Ramos (cell line): ENCODE measurements around the gene GIPC3.
"Not testable (repeated sequence)": the region's sequence is repeated elsewhere in the genome, so short reads cannot be mapped to it uniquely, and the experiment has no call there.

Source experiments
- in situ Hi-C: fragments of 300-500 bp; cut with MboI; formaldehyde crosslinking; loops from one replicate; pipeline ENCODE4 v1.14.3; 2022; ENCODE audit warnings: low sequenced_read_pairs; ENCODE audit not compliant: unreplicated experiment

GIPC3 gene

DNA sequence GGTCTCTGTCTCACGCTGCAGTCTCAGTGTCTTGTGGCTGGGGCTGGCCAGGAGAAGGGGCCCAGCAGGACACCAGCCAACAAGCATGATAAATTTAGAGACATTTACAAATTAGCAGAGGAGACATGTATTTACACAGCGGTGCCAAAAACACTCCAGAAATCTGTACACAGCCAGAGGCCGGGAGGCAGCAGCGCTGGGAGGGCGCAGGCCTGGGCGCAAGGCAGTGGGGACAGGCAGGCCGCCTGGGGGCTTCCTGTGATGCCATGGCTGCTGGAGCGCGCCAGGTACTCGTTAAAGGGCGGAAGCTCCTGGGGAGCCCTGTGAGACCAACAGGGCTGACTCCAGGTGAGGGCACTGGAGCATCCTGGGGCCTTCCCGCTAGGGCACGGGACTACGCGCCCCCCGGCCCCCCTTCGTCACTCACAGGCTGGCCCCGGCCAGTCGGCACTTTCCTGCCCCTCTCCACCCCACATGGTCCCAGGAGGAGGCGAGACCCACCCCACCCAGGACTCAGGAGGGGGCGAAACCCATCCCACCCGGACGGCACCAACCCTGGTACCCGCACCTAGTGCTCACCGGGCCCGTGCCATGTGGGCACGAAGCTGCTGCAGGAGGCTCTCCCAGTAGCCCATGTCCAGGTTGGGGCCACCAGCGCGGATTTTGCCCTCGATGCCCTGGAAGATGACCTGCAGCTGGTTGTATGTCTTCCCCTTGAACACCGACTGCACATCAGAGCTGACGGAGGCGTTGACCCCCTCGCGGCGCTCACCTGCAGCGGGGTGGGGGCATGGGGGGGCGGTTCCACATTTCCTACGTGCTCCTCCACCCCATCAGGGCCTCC, 28.8 kb downstream of the GIPC3 start:
- in situ Hi-C loops = loop anchor here (10.0 kb wide), 1 partner anchor 69 kb away; no protein-coding TSS in a partner anchor

DNA sequence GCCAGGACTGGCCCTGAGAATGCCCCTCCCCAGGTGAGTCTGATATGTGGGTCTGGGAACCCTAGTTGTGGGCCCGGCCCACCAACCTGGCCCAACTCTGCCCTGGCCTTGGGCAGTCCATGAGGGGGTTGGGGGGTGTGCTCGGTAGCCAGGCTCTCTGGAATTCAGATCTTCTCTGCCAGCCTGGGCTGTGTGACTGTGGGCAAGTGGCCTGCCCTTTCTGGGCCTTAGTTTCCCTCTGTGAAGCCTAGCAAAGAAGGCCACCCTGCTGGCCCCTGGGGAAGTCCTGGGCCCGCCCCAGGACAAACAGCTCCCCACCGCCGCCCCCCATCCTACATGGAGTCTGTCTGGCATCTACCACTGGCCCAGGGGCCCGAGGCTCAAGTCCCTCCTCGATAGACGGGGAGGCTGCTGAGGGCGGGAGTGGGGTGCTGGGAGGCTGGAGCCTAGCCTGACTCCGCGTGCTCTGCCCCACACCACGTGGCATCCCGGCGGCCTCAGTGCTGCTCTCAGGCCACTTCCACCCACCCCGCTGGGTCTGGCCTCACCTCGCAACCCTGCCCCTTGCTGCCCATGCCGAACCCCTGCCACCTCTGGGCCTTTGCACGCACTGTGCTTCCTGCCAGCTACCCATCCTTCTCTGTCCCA, 29.7 kb downstream of the GIPC3 start:
- in situ Hi-C loops = loop anchor here (10.0 kb wide), 1 partner anchor 70 kb away; no protein-coding TSS in a partner anchor

DNA sequence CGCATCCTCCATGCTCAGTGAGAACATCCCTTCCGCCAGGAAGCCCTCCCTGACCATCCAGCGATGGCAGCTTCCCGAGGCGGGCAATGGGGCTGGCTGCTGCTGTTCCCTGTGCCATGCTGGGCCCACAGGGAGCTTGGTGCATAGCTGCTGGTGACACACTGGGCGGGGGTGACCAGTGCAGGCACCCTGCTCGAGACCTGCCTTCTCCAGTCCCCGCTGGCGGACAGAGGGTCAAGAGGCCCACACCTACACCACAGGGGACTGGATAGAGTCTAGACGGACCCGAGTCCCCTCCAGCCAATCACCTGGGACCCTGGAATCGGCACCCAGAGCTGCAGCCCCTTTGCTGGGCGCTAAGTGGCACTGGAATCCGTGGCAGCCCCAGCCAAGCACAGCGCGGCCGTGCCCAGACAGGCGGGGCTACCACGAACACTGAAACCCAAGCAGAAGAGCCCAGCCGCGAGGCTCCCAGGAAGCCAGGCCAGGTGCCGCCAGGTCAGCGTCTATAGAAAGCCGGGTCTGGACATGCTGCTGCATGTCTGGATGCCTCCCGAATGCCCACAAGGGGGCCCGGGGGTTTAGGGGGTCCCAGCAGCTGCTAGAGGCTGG, 30.4 kb downstream of the GIPC3 start:
- in situ Hi-C loops = loop anchor here (10.0 kb wide), 1 partner anchor 71 kb away; no protein-coding TSS in a partner anchor

DNA sequence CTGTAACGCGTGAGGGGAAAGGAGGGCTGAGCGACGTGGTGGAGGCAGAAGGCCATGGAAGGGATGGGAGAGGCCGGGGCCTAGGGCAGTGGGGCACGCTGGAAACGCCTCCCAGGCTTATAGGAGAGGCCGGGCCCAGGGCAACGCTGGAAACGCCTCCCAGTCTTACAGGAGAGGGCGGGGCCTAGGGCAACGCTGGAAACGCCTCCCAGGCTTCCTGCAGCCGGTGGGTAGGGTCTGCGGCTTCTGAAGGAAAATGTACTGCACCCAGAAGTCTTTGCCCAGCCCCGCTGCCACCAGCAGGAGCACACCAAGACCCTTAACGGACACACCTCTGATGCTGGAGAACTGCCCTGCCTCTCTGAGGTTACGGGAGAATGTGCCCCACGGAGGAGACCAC, 32.2 kb downstream of the GIPC3 start:
- in situ Hi-C loops = loop anchor here (10.0 kb wide), 1 partner anchor 73 kb away; no protein-coding TSS in a partner anchor

DNA sequence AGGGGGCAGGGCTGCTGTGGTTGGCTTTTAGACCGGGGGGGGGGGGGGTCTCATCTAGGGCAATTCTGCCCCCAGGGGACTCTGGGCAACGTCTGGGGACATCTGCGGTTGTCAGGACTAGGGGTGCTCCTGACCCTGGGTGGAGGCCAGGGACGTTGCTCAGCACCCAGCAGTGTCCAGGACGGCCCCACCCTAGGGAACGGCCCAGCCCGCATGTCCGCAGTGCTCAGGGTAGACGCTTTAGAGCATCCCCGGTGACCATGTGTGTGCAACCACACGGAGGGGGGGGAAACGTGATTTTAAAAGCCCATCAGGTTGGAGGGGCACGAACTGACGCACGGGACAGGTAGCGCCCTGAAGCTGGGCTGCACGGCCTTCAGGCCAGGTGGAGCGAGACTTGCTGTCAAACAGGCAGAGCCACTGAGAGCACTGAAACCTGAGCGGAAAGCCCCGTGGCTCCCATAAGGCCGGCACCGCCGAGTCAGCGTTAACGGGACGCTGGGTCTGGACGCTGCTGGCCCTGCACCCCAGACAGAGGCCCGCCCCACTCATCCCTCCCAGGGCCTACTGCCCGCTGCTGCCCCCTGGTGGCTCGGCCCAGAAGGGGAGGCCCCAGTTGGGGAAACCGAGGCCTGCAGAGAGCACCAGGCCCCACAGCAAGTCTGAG, 33.0 kb downstream of the GIPC3 start:
- in situ Hi-C loops = loop anchor here (10.0 kb wide), 1 partner anchor 73 kb away; no protein-coding TSS in a partner anchor

DNA sequence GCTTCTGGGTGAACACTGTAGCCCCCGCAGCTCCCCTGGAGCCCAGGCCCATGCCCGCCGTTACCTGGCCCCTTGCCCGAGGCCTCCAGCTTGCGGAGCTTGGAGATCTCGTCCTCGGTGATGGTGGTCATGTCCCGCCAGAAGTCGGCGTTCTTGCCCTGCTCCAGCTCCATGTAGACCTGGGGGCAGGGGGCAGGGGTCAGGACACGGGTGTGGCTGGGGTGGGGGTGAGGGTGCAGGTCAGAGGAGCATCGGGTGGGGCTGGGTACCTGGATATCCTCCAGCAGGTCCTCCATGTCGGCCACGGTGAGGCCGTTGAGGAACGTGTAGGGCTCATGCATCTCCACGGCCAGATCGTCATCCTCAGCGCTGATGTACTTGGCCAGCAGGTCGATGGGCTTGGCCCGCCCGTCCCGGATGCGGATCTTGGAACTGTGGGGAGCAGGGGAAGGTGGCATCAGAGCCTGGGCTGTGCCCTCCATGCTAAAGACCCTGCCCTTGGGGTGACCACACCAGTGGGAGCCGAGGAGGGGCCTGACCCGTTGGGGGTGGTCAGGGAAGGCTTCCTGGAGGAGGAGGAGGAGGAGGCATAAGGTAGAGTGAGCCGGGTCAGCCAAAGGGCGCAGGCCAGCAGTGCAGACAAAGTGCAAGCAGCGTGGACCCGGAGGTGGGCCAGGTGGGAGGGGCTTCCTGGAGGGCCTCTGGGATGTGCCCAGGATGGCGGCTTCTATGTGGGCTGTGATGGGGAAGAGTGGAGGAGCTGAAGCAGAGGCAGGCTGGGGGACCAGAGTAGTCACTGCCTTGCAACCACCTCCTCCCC, 33.7 kb downstream of the GIPC3 start:
- in situ Hi-C loops = loop anchor here (10.0 kb wide), 1 partner anchor 74 kb away; no protein-coding TSS in a partner anchor

DNA sequence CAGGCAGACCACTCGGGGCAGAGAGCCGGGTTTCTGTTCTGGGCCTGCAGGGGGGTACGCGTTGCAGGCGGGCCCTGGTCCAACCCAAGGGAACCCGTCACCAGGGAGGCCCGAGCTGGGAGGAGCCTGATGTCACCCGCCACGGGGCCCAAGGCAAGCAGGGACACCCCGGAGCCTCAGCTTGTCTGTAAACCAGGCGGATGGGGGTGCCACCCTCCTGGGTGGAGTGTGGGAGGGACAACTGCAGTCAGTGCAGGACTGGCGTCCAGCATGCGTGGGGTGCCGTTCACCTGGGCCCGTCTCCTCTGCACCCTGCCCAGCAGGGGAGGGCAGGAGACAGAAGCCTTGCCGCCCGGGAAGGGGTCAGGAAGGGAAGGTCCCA, 34.3 kb downstream of the GIPC3 start:
- in situ Hi-C loops = loop anchor here (10.0 kb wide), 1 partner anchor 75 kb away; no protein-coding TSS in a partner anchor

DNA sequence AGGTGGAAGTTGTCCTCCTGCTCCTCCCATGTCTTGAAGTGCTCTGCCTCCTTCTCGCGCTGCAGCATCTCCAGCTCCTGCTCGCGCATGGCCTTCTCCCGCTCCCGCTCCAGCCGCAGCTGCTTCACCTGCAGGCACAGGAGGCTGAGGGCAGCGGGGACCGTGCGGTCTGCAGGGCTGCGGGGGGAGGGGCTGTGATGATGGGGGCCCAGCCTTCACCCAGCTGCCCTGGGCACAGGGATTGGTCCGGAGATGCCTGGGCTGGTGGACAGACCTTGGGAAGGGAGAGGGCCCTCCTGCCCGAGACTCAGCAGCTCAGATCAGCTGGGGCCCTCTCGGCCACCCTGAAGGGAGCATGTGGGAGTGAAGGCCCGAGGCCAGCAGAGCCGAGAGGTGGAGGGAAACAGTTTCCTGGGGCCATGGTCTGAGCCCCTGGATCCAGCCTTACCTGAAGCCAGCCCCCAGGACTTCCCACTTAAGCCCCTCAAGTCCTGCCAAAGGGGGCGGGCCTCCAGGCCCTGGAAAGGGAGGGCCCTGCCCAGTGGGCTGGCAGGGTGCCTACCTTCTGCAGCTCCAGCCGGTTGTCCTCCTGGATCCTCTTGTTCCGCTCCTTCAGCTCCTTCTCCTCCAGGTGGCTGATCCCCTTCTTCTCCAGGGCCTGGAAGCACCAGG, 35.0 kb downstream of the GIPC3 start:
- in situ Hi-C loops = no loop called here

DNA sequence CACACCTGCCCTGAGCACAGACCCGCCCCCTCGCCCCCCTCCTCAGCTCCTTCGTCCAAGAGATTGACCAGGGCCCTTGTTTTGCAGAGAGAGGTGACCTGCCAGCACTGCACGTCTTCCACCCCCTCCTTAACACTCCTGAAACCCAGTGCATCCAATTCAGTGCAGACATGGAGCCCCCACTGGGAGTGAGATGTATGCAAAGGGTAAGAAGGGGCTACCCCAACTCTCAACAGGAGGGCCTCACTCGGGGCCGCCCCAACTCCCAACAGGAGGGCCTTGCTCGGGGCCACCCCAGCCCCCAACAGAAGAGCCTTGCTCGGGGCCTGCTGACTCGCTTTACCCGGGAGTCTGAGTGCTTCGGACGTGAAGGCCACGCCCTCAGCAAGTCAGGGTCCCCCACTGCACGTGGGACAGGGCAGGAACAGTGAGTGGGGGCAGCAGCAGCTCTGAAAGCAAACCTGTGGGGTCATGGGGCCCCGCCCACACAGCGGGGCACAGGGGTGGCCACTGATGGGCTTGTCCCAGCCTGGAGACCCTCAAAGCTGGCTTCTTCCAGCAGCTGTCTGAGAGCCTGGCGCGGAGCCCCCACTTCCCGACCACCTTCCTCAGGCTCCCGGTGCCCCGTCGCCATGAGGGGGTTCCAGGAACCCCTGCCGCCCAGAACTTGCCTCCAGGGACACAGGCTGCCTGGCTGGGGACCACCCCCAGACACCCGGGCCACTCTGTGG, 35.7 kb downstream of the GIPC3 start:
- in situ Hi-C loops = no loop called here

DNA sequence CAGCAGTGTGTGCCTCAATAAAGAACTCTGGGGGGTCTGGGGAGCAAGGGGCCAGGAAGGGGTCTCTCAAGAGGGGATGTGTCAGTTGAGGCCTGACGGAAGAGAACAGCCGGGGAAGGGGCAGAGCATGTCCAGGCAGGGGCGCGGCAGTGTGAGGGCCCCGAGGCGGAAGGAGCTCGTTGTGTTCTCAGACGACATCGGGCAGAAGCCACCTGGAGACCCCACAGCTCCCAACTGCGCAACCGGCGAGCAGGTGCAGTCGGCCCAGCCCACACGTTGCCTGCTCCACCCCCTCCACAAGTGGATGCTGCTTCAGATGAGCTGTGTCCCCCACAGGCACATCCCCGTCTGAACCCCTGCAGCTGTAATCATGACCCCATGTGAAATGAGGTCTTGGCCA, 36.4 kb downstream of the GIPC3 start:
- in situ Hi-C loops = no loop called here

DNA sequence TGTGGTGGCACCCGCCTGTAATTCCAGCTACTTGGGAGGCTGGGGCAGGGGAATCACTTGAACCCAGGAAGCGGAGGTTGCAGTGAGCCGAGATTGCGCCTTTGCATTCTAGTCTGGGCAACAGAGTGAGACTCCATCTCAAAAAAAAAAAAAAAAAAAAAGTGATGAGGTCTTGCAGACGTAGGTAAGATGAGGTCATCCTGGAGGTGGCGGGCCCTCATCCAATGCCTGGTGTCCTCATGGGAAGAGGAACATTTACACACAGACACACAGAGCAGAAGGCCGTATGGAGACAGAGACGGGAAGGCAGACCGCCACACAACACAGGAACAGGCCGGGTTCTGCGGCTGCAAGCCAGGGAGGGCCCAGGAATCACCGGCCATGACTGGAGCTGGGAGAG, 36.9 kb downstream of the GIPC3 start:
- in situ Hi-C loops = no loop called here

DNA sequence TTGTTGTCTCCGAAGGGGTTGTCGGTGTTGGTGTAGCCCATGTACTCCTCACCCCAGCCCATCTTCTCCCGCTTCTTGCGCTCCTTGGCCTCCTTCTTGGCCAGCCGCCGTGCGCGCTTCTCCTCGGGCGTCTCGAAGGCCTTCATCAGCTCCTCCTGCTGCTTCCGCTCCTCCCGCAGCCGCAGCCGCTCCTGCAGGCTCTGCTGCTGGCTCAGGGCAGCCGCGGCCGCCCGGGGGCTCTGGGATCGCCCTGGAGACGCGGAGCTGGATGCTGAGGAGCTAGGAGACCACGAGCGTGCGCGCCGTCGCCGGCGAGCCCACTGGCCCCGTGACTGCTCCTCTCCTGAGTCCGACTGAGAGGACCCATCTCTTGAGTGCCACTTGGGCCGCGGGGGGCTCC, 38.4 kb downstream of the GIPC3 start:
- in situ Hi-C loops = no loop called here

DNA sequence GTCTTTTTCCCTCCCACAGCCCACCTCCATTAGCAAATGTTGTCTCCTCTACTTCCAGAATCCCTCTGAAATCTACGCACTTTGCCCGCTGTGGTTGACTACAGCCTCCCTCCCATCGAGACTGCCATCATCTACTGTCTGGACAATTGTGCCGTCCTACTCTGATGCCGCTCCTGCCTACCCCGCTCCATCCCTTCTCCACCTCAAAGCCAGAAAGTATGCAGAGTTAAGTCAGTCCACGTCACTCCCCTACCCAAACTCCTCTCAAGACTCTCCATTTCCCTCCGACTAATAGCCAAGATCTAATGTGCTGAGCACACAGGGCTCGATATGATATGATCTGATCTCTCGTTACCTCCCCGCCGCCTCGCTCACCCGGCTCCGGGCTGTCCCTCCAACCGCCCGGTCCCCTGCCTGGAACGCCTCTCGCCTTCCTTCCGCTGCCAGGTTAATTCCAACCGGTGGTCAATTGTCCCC, 40.8 kb downstream of the GIPC3 start:
- in situ Hi-C loops = no loop called here

DNA sequence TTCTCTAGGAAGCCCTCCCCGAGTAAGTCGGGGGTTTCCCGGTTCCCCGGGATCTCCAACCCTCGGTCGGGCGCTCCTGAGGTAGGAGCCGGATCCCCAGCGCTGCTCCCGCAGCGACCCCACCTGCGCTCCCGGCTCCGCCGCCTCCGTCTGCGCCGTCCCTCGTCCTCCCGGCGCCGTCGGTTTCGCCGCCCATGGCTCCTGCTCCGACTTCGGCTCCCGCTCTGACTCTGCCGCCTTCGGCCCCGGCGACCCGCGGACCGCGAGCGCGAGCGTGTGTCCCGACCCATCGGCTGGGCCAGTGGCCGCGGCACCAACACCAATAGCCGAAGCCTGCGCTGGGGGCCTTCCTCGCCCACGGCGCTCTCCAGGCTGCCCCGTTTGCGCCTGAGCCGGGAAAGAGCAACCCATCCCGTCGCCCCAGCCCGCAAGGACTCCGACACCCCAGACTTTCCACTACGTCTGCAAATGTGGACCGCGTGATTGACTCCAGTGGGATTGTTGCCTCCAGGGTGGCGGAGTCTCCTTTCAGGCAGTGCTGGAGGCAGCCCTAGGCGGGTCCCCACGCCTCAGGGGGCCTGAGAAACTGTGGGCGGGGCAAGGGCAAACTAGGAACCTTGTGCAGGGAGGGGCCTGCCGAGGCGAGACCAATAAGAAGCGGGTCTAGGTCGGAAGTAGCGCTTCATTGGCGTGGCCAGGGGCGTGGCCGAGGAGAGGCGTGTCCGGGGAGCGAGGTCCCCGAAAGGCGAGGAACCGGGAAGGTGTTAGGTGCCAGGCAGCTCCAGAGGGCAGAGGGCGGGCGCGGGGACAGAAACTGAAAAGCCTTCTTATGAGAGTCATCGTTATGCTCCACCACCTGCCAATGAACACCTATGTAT, 41.4 kb downstream of the GIPC3 start, which contains the start of gene CACTIN:
TSS of gene CACTIN (minus strand) at position 318 of the 878 bp plus-strand sequence. CDS start at position 290, 28 bp downstream.
- in situ Hi-C loops = no loop called here

DNA sequence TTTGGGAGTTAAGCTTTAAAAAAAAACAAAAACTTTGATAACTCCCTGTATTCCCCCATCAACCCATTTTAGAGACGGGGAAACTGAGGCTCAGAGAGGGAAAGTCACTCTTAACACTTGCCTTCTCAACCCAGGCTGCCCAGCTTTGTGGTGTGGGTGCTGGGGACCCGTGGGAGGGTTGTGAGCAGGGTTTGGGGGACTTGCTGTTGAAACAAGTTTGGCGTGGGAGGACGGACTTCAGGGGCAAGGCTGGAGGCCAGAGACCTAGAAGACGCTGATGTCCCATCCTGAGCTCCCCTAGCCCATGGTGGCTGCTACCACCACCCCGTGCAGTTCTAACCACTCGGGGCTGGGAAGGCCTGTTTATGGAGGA, 42.1 kb downstream of the GIPC3 start:
- in situ Hi-C loops = no loop called here

DNA sequence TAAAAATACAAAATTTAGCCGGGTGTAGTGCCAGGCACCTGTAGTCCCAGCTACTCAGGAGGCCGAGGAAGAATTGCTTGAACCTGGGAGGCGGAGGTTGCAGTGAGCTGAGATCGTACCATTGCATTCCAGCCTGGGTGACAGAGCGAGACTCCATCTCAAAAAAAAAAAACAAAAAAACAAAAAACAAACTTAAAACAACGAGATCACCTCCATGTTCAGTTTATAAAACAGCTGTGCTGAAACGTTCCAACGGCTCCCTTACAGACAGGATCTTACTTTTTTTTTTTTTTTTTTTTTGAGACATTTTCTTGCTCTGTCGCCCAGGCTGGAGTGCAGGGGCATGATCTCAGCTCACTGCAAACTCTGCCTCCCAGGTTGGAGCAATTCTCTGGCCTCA, 43.5 kb downstream of the GIPC3 start:
- in situ Hi-C loops = not testable (repeated sequence)
